GM12874 (cell line): ENCODE data around the gene RHBDD3.

Experiments
- CTCF ChIP-seq: IDR thresholded peaks from 2 replicates; pipeline ENCODE4 v1.5.1; 2011; ENCODE audit warnings: low read depth, mild to moderate bottlenecking, control low read depth, low read length, moderate library complexity; ENCODE audit not compliant: insufficient read depth

The RHBDD3 gene

GRCh38 chr22:29226351-29226981 lies 41.3 kb downstream of the RHBDD3 start:
- no peak for TF ChIP-seq CTCF

- no peak for TF ChIP-seq CTCF
Measured at GRCh38 chr22:29225422-29226090, 42.2 kb downstream of the RHBDD3 start.

GRCh38 chr22:29224859-29225410 lies 42.8 kb downstream of the RHBDD3 start:
- no peak for TF ChIP-seq CTCF

- no peak for TF ChIP-seq CTCF
Measured at GRCh38 chr22:29224121-29224858, 43.5 kb downstream of the RHBDD3 start.

GRCh38 chr22:29219881-29220670 lies 47.7 kb downstream of the RHBDD3 start:
- no peak for TF ChIP-seq CTCF

GRCh38 chr22:29218758-29219408 lies 48.9 kb downstream of the RHBDD3 start:
- TF ChIP-seq CTCF: no peak
